ENCODE data around the gene APOF. TPM values are rescaled to one million over a fixed set of nuclear protein-coding genes. Genes with fewer than 3 reads are reported as not detected.
A peak's percentile ranks its signal among the peaks of the same experiment; 100 is the strongest.

Gene APOF
- total and polyA plus RNA-seq, 2 donors (not counting 1 experiment from before 2014, with no cell fraction given): not detected

- Histone ChIP-seq H3K4me1 (ENCODE audit: control insufficient read depth, extremely low read depth, insufficient read depth, low read length) (no peaks in the 10 kb centered on the region), H3K9ac (ENCODE audit: insufficient read depth, low read length) (no peak overlapping the region), H3K4me3 (replicated peaks in 1 of 4; ENCODE audit: control extremely low read depth in 1 of 4, insufficient read depth in 1 of 4, low read depth in 3 of 4, low read length in 4 of 4) (no peak overlapping the region), H3K79me2 (ENCODE audit: control insufficient read depth, insufficient read depth, low read length) (no peaks in the 10 kb centered on the region), H3K27me3 (ENCODE audit: control insufficient read depth, insufficient read depth, low read length) (no peaks in the 10 kb centered on the region), H3K4me2 (ENCODE audit: extremely low read depth, insufficient read depth, low read length) (no peak overlapping the region), H3K27ac (ENCODE audit: insufficient read depth, low read length) (no peak overlapping the region), H4K20me1 (ENCODE audit: control insufficient read depth, extremely low read depth, insufficient read depth, low read length) (no peaks in the 10 kb centered on the region), H2AFZ (ENCODE audit: low read length) (no peak overlapping the region), H3K9me3 (ENCODE audit: control insufficient read depth, insufficient read depth, low read depth, low read length) (no peaks in the 10 kb centered on the region), H3K36me3 (ENCODE audit: control insufficient read depth, insufficient read depth, low read length) (peaks cover 9% of the 10 kb centered on the region)
- DNase-seq (ENCODE audit: low read depth in 2 of 2): no peak
- TF ChIP-seq EZH2 (IDR thresholded peaks at IDR 0.05; ENCODE audit: low read length, missing control alignments): no peak
- TF ChIP-seq CTCF (conservative IDR thresholded peaks at IDR 0.05 in 1 of 2, IDR thresholded peaks at IDR 0.05 in 1 of 2; ENCODE audit: low read depth in 1 of 2, low read length in 2 of 2): no peak
Observed at GRCh38 chr12:56341616-56342015, 21.0 kb downstream of the APOF start.

GRCh38 chr12:56339158-56339422, 23.6 kb downstream of the APOF start:
- DNase-seq (ENCODE audit: low read depth in 2 of 2): no peak
- Histone ChIP-seq H3K4me2 (ENCODE audit: extremely low read depth, insufficient read depth, low read length) (no peak overlapping the region), H3K79me2 (ENCODE audit: control insufficient read depth, insufficient read depth, low read length) (no peaks in the 10 kb centered on the region), H3K4me1 (ENCODE audit: control insufficient read depth, extremely low read depth, insufficient read depth, low read length) (peaks cover 4% of the 10 kb centered on the region), H3K9ac (ENCODE audit: insufficient read depth, low read length) (no peak overlapping the region), H3K36me3 (ENCODE audit: control insufficient read depth, insufficient read depth, low read length) (peaks cover 9% of the 10 kb centered on the region), H3K4me3 (replicated peaks in 1 of 4; ENCODE audit: control extremely low read depth in 1 of 4, insufficient read depth in 1 of 4, low read depth in 3 of 4, low read length in 4 of 4) (no peak overlapping the region), H4K20me1 (ENCODE audit: control insufficient read depth, extremely low read depth, insufficient read depth, low read length) (no peaks in the 10 kb centered on the region), H3K27ac (ENCODE audit: insufficient read depth, low read length) (no peak overlapping the region), H3K9me3 (ENCODE audit: control insufficient read depth, insufficient read depth, low read depth, low read length) (no peaks in the 10 kb centered on the region), H3K27me3 (ENCODE audit: control insufficient read depth, insufficient read depth, low read length) (no peaks in the 10 kb centered on the region), H2AFZ (ENCODE audit: low read length) (no peak overlapping the region)
- no peak for TF ChIP-seq EZH2 (IDR thresholded peaks at IDR 0.05; ENCODE audit: low read length, missing control alignments)
- TF ChIP-seq CTCF (conservative IDR thresholded peaks at IDR 0.05 in 1 of 2, IDR thresholded peaks at IDR 0.05 in 1 of 2; ENCODE audit: low read depth in 1 of 2, low read length in 2 of 2): no peak

GRCh38 chr12:56338308-56339157, 24.1 kb downstream of the APOF start, which contains the start of gene IL23A:
Gene IL23A (plus strand): TSS chr12:56338884. CDS start chr12:56339045, 161 bp downstream.
- Histone ChIP-seq H3K4me3 (replicated peaks in 1 of 4; ENCODE audit: control extremely low read depth in 1 of 4, insufficient read depth in 1 of 4, low read depth in 3 of 4, low read length in 4 of 4) (no peak within 1 kb of the TSS), H2AFZ (ENCODE audit: low read length) (no peak within 1 kb of the TSS), H3K27me3 (ENCODE audit: control insufficient read depth, insufficient read depth, low read length) (no peaks in the 10 kb centered on the region), H3K27ac (ENCODE audit: insufficient read depth, low read length) (no peak within 1 kb of the TSS), H3K9ac (ENCODE audit: insufficient read depth, low read length) (no peak within 1 kb of the TSS), H3K4me2 (ENCODE audit: extremely low read depth, insufficient read depth, low read length) (no peak within 1 kb of the TSS), H3K4me1 (ENCODE audit: control insufficient read depth, extremely low read depth, insufficient read depth, low read length) (peaks cover 4% of the 10 kb centered on the region), H3K36me3 (ENCODE audit: control insufficient read depth, insufficient read depth, low read length) (peaks cover 7% of the 10 kb centered on the region), H3K9me3 (ENCODE audit: control insufficient read depth, insufficient read depth, low read depth, low read length) (no peaks in the 10 kb centered on the region), H3K79me2 (ENCODE audit: control insufficient read depth, insufficient read depth, low read length) (no peaks in the 10 kb centered on the region), H4K20me1 (ENCODE audit: control insufficient read depth, extremely low read depth, insufficient read depth, low read length) (no peaks in the 10 kb centered on the region)
- no peak for TF ChIP-seq EZH2 (IDR thresholded peaks at IDR 0.05; ENCODE audit: low read length, missing control alignments)
- TF ChIP-seq CTCF (conservative IDR thresholded peaks at IDR 0.05 in 1 of 2, IDR thresholded peaks at IDR 0.05 in 1 of 2; ENCODE audit: low read depth in 1 of 2, low read length in 2 of 2): no peak
- peak in 1 of 2 donors; percentile 69 for DNase-seq (ENCODE audit: low read depth in 2 of 2)

Data from fibroblast of lung (primary cell).